ENCODE data around the gene ZNF784. TPM values are rescaled to one million over a fixed set of nuclear protein-coding genes. Genes with fewer than 3 reads are reported as not detected.
A peak's percentile ranks its signal among the peaks of the same experiment; 100 is the strongest.

The ZNF784 gene
- 2.7 and 3.1 TPM in 2 replicates for total RNA-seq (2022)
- percentile 43 among the genes with signal in this experiment for Bru-seq, nascent RNA
- BruChase-seq, experiment 1, labeled RNA remaining after a 6-hour chase: percentile 28 among the genes with signal in this experiment
- percentile 38 among the genes with signal in this experiment for BruChase-seq, experiment 2, labeled RNA remaining after a 2-hour chase
- long read RNA-seq, partial matches to known transcripts: 0 of 1 reads
- long read RNA-seq, other reads (novel, unspliced or antisense): 1 of 1 reads

GRCh38 chr19:55624109-55625003, at the start of gene ZNF784:
TSS of gene ZNF784 (minus strand) at chr19:55624566. CDS start at chr19:55624561, 5 bp downstream.
- Mint-ChIP-seq H3K27me3 (ENCODE audit: insufficient read depth, unreplicated experiment) (no peaks in the 10 kb centered on the region), H3K36me3 (ENCODE audit: insufficient read depth, unreplicated experiment) (peaks cover 14% of the 10 kb centered on the region), H3K4me3 (ENCODE audit: unreplicated experiment) (peak within 1 kb of the TSS; percentile 91), H3K4me1 (ENCODE audit: insufficient read depth, unreplicated experiment) (peaks cover 10% of the 10 kb centered on the region), H3K9me3 (ENCODE audit: unreplicated experiment) (no peaks in the 10 kb centered on the region), H3K27ac (ENCODE audit: low read depth, unreplicated experiment) (peak within 1 kb of the TSS; percentile 99)
- ChIA-PET POLR2A (interaction anchor here (0.7 to 3.2 kb wide), 10 partner anchors 9 to 232 kb away, joined by 3 to 15 read pairs (median 4); partner anchors contain the start of genes FIZ1, U2AF2, ZNF524 and ZNF628), CTCF (interaction anchor here (0.6 to 3.3 kb wide), 10 partner anchors 9 to 483 kb away, joined by 3 to 12 read pairs (median 4); no protein-coding TSS in a partner anchor)
- peak; percentile 93 for DNase-seq (ENCODE audit: unreplicated experiment)
- no peak for TF ChIP-seq CTCF (IDR thresholded peaks at IDR 0.05; ENCODE audit: unreplicated experiment)
- intact Hi-C loops (cut with micrococcal nuclease): loop anchor here (1.0 kb wide), 1 partner anchor 18 kb away; no protein-coding TSS in a partner anchor
- no TSS peak for BruUV-seq (replicated peaks)

GRCh38 chr19:55673889-55674288, 49.5 kb upstream of the ZNF784 start:
- no peak for DNase-seq (ENCODE audit: unreplicated experiment)
- intact Hi-C loops (cut with micrococcal nuclease): no loop called here
- peak overlapping the region; percentile 85 for H3K27ac Mint-ChIP-seq (ENCODE audit: low read depth, unreplicated experiment)
- ChIA-PET CTCF (interaction anchor here (0.6 to 1.0 kb wide), 5 partner anchors 9 to 205 kb away, joined by 3 to 4 read pairs (median 3); no protein-coding TSS in a partner anchor), POLR2A (interaction anchor here (1.0 to 1.2 kb wide), 3 partner anchors 17 to 19 kb away, joined by 3 to 9 read pairs (median 6); partner anchors contain the start of gene U2AF2)
- H3K36me3 Mint-ChIP-seq (ENCODE audit: insufficient read depth, unreplicated experiment): peaks cover 62% of the 10 kb centered on the region
- no TSS peak for BruUV-seq (replicated peaks)
- H3K4me1 Mint-ChIP-seq (ENCODE audit: insufficient read depth, unreplicated experiment): peaks cover 30% of the 10 kb centered on the region
- no peak for TF ChIP-seq CTCF (IDR thresholded peaks at IDR 0.05; ENCODE audit: unreplicated experiment)
- no peak overlapping the region for H3K4me3 Mint-ChIP-seq (ENCODE audit: unreplicated experiment)
- H3K9me3 Mint-ChIP-seq (ENCODE audit: unreplicated experiment): no peaks in the 10 kb centered on the region
- H3K27me3 Mint-ChIP-seq (ENCODE audit: insufficient read depth, unreplicated experiment): no peaks in the 10 kb centered on the region

- ChIA-PET CTCF (interaction anchor here (0.6 to 1.0 kb wide), 6 partner anchors 9 to 478 kb away, joined by 3 to 4 read pairs (median 3); no protein-coding TSS in a partner anchor), POLR2A (interaction anchor here (0.8 to 1.2 kb wide), 3 partner anchors 17 to 39 kb away, joined by 3 to 9 read pairs (median 3); partner anchors contain the start of gene U2AF2)
- H3K27me3 Mint-ChIP-seq (ENCODE audit: insufficient read depth, unreplicated experiment): no peaks in the 10 kb centered on the region
- H3K4me1 Mint-ChIP-seq (ENCODE audit: insufficient read depth, unreplicated experiment): peaks cover 30% of the 10 kb centered on the region
- no peak for DNase-seq (ENCODE audit: unreplicated experiment)
- intact Hi-C loops (cut with micrococcal nuclease): no loop called here
- no peak overlapping the region for H3K27ac Mint-ChIP-seq (ENCODE audit: low read depth, unreplicated experiment)
- no peaks in the 10 kb centered on the region for H3K9me3 Mint-ChIP-seq (ENCODE audit: unreplicated experiment)
- no peak overlapping the region for H3K4me3 Mint-ChIP-seq (ENCODE audit: unreplicated experiment)
- TF ChIP-seq CTCF (IDR thresholded peaks at IDR 0.05; ENCODE audit: unreplicated experiment): no peak
- BruUV-seq (replicated peaks): no TSS peak
- peaks cover 62% of the 10 kb centered on the region for H3K36me3 Mint-ChIP-seq (ENCODE audit: insufficient read depth, unreplicated experiment)
Observed at GRCh38 chr19:55673465-55673864, 49.1 kb upstream of the ZNF784 start.
